GM18508 (cell line): ENCODE data around the gene FAM120C.

Experiments
- ATAC-seq: cut with Tn5 transposase; IDR thresholded peaks from one replicate; pipeline ENCODE4 v1.9.1; 2021; ENCODE audit warnings: moderate number of reproducible peaks; ENCODE audit not compliant: insufficient read depth, unreplicated experiment

Gene FAM120C, protein sequence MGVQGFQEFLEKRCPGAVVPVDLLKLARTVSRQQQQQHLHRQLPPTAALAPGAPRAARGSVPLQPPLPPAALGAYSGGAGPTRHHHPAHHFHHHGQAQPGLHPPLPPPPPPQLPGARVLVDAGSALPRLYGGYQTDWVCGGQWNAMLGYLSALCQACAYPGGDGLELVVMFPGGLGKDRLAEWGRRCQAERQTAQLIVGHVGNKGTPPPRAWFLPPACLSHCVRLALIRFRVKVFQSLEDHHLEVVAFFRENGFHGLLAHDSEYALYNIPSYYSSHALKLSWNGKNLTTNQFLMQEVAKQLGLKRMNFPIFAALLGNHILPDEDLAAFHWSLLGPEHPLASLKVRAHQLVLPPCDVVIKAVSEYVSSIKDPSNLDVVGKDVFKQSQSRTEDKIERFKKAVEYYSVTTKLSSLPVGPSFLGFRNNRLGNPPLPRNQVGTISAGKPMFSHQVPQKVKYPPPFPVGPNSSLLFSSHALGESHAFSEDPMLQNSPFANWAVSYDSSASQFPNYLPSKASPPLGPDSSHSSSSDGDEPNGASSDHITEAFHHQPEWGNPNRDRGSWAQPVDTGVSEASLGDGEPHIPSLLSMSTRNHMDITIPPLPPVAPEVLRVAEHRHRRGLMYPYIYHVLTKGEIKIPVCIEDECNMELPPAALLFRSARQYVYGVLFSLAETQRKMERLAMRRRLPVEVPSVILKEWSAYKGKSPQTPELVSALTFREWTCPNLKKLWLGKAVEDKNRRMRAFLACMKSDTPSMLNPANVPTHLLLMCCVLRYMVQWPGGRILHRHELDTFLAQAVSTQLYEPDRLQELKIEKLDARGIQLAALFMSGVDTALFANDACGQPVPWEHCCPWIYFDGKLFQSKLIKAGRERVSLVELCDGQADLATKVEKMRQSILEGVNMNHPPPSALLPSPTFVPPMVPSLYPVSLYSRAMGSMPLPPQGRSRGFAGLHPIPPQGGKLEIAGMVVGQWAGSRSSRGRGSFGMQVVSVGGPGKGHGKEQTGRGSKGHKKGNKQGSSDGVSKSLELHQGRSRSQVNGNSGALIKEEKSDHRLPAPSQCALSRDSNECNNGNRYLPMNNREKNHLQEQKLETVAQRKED

DNA sequence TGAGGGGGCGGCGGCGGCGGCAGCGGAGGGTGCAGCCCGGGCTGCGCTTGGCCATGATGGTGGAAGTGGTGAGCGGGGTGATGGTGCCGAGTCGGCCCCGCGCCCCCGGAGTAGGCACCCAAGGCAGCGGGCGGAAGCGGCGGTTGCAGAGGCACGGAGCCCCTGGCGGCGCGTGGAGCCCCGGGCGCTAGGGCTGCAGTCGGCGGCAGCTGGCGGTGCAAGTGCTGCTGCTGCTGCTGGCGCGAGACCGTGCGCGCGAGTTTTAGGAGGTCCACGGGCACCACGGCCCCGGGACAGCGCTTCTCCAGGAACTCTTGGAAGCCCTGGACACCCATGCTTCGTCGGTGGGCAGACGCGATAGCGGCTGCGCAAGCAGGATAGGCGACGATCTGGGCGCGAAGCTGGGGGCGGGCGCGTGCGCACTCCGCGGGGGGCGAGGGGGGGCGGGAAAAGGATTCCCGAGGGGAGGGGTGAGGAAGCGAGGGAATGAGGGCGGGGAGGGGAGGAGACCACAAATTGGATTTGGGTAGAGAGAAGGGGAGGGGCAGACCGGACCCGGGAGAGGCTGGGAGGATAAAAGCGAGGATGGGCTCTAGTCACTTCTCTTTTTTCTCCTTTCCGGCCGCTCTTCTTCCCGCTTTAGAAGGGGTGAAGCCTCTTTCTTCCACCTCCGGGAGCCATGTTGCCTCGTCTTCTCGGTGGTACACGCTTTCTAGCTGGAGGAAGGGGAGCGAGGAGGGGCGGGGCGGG is at the start of gene FAM120C:
FAM120C (minus strand) TSS at position 391 of the 750 bp plus-strand sequence; CDS start at position 335, 56 bp downstream.
- ATAC-seq: no peak

DNA sequence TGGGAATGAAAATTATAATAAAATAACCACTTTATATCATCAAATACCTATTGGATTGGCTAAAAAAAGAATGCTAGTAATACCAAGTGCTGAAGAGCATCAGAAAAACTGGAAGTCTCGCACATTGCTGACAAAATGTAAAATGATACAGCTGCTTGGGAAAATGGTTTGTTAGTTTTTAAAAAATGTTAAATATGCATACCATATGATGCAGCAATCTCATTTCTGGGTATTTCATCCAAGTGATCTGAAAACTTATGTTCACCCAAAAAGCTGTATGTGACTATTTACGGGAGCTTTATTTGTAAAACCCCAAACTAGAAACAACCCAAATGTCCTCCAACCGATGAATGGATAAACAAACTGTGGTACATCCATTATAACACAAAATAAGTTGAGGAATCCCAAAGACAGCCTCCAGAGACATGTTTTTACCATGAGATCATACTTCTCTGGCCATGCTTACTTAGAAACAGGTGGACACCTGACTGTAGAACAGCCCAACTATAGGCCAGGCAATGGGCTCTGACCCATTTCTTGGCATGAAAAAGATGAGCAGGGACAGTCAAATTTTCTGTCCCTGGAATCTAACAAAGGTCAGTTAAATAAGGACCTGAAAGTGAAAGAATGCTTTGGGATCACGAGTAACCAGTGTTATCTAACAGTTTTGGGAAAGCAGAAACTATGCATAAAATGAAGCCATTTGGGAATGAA is 47.5 kb upstream of the FAM120C start:
- ATAC-seq: no peak

DNA sequence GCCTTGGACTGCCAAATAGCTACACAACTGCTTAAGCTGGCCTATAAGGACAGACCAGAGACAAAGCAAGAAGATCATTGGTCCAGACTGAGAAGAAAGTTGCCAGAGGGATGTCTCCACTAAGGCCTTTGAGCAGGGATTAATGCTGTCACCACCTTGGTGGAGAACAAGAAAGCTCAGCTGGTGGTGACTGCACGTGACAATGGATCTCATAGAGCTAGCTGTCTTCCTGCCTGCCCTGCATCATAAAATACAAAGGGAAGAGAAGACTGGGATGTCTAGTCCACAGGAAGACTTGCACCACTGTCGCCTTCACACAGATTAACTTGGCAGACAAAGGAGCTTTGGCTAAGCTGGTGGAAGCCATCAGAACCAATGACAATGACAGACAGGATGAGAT is 40.5 kb upstream of the FAM120C start:
- ATAC-seq: no peak

DNA sequence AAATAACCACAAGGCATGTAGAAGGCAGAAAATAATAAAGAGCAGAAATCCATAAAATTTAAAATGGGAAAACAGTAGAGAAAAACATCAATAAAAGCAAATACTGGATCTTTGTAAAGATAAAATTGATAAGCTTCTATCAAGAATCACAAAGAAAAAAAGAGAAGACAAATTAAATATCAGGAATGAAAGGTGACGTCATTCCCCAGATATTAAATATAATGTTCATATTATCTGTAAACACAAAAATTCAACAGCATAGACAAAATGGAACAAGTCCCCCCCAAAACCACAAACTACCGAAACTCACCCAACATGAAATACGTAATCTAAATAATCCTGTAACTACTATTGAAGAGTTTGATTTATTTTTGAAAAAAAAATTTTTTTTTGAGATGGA is 30.5 kb upstream of the FAM120C start:
- no peak for ATAC-seq

DNA sequence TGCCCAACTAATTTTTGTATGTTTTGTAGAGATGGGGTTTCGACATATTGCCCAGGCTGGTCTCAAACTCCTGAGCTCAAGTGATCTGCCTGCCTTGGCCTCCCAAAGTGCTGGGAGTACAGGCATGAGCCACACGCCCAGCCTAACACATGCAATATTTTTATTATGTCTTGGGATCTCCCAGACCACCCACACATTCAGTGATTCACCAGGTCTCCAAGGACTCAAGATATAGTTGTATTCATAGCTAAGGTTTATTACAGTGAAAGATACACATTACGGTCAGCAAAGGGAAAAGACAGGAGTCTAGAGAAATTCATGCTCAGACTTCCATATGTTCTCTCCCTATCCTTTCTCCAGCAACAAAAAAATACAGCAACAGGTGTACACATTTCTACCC is 25.5 kb upstream of the FAM120C start:
- no peak for ATAC-seq

DNA sequence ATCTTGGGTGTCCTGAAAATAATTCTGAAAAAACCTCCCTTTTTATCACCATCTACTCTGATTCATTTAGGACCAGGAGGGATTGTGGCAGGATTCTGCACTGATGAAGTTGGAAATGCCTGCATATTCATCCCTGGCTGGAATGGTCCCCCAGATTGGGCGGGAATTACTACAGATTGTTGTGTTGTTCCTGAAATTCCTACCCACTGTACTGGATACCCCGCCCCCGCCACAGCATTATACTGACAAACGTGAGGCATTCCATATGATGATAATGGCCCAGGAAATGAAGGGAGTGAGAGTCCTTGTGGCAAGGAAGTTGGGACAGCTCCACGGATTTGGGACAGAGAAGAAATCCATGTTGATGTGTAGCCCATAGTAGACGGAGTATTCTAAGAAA is 15.2 kb upstream of the FAM120C start:
- no peak for ATAC-seq

DNA sequence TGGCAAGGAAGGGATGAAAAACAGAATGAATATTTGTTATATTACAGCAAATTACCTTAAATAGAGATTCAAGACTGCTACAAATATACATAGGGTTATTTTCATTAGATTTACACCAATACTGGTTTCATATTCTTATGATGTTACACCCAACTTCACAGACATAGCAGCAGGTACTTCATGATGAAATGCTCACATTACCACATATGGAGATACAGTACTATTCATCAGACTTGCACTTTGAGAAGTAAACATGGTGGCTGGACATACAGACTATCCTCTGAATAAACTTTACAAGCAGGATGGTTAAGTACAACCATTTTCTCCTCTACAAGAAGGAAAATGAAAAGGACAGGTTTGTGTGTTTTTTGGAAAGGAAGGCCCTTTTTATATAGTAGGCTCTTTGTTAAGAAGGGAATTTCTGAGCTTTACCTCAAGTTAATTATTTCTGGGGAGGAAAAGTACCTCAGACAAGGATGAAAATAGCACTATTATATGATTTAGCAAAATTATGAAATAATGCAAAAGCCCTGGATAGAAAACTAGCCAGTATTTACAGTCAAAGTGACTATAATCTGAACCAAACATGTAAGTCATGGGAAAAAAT is 12.0 kb upstream of the FAM120C start:
- ATAC-seq: peak; percentile 40

DNA sequence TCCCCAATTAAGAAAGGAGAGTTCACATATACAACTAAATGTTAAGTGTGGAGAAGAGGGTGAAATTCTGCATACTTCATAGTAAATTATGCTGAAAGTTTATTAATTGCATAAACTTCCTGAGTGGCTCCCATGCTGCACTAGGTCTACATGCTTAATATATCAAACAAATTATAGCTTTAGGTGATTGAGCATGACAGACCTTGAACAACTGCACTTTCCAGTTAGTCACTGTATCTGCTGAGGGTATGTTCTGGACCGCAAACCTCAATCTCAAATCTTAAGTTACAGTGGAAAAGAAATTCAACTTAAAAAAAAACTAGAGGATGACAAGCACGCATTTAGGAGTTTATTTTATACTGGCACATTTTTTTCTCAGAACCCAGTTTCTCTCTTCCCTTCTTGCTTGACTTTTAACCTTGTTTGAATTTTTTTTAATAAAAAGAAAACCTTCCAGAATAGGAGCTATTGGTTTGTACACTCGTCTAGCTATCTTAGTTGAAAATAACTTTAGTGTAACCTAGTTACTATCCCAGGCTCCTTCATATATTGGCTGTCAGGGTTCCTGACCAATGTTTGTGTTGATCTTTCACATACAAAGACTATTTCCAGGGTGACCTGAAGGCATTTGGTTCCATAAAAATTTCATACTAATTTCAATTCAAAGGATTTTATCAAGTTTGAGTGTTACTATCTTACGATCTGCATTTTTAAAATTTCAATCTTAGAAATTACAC is 10.2 kb upstream of the FAM120C start:
- no peak for ATAC-seq

DNA sequence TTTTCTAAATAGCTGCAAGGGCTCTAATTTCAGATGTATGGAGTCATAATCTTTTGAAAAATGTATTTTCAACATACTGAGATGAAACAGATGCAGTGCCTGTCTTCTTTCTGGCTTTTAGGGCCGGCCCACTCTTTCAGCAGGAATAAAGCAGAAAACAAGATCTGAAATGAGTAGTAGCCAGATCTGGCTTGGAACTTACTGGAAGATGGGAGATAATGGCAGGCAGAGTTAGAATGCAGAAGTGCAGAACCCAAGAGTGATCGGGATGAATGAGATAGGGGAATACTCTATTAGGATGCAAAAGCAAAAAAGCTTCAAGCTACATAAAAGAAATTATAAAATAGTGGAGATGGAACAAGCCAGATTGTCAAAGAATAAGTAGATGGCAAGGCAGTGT is 1.4 kb upstream of the FAM120C start:
- no peak for ATAC-seq

DNA sequence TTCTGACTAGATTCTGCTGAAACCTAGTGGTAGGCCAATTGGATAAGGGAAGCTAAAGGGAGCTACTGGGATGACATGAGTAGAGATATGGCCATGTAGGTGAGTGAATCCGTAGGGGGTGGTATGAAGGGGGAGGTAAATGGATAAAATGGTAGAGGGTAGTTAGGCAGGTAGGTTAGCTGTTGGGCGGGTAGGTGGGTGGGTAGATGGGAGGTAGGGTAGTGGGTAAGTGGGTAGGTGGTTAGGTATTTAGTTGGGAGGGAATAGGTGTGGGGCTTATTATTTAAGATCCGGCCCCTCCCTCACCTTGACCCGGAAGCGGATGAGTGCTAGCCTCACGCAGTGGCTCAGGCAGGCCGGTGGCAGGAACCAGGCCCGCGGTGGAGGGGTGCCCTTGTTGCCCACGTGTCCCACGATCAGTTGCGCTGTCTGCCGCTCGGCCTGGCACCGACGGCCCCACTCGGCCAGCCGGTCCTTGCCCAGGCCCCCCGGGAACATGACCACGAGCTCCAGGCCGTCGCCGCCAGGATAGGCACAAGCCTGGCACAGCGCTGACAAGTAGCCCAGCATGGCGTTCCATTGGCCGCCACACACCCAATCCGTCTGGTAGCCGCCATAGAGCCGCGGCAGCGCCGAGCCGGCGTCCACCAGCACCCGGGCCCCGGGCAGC is 725 bp downstream of the FAM120C start:
- no peak for ATAC-seq

DNA sequence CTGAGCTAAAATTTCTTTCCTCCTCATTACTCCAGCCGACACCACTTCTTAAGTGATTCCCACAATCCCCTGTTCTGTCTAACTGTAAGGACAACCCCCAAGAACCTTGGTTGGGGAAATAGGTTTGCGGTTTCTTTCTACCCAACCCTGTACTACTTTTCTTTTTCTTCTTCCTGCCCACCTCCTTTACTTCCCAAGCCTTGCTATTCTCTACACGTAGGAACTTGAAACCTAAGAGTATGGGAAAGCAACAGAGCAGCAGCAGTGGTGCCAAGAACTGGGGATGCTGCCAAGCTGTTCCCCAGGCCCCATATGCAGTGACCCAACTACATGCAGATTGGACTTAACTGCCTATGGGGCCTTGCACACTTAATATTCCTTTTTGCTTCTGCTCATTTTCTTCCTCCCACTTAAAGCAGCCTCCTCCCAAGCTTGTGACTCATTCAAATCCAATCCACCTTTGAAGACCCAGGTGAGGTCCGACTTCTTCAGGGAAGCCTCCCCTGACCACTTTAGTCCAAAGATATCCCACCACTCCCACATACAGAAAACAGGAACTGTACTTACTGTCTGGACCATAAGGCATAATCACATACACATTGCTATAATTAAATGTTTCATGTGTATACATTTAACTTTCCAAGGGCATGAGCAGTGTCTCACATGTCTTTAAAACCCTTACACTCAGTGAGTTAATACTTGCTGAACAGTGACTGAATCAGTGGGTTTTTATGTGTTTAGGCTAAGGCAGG is 1.7 kb downstream of the FAM120C start:
- ATAC-seq: no peak

DNA sequence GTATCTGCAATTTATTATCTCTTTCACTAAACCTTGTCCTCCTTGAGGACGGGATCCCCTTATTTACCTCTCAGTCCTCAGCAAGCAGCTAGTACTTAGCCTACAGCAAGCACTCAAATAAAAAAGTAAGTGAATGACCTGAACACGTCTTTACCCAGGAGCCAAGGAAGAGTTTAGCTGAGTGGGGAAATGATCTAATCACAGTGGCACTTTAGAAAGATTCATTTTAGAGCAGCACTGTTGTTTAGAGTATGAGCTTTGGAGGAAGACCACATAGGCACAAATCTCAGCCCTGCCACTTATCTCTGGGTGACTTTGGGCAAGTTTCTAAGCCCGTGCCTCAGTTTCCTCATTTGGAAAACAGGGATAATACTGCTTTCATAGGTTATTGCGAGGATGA is 2.7 kb downstream of the FAM120C start:
- no peak for ATAC-seq

DNA sequence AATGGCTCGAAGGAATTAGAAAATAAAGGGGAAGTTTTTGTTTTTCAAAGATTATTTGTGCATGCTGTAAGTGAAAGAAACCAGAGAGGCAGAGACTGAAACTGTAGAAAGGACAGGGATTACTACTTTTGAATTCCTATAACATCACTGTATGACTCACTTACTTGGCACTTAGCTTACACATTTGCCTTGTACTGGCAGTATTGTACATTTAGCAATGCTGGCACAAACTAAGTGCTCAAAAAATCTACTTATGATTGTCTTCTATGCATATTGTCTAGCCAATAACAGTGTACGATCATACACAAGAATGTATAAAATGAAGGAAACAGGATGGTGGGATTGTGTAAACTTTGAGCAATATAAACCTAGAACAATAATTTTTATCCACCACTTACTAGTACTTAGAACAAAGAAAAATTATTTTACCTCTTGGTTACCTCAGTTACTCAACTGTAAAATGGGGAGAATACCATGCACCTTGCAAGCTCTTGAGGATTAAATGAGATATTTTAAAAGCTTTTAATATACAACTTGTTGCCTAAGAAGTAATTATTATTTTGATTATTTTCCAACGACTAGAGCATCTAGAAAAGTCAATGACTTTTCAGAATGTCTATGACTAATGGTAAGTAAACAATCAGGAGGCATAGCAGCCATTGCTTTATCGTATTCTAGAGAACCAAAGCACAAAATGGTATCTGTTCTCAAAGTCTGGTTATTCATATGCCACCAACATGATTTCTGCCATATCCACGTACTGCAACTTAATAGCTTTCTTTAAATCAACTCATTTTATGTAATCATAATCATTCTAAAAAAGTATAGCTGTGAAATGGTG is 4.7 kb downstream of the FAM120C start:
- no peak for ATAC-seq

DNA sequence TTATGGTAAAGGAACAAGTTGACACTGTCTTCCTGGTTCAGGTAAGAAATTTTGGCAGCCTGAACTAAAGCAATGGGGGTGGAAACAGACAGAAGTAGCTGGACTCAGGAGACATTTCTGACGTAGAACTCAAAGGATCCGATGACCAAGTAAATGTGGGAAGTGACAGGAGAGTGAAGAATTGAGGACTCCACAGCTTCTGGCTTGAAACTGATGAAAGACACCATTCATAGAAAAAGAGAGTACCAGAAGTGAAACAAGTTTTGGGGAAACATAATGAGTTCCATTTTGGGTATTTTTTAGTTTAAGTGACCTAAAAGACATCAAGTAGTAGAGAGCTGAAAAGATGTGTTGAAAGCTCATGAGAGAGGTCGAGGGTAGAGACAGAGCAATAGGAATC is 5.7 kb downstream of the FAM120C start:
- ATAC-seq: no peak

DNA sequence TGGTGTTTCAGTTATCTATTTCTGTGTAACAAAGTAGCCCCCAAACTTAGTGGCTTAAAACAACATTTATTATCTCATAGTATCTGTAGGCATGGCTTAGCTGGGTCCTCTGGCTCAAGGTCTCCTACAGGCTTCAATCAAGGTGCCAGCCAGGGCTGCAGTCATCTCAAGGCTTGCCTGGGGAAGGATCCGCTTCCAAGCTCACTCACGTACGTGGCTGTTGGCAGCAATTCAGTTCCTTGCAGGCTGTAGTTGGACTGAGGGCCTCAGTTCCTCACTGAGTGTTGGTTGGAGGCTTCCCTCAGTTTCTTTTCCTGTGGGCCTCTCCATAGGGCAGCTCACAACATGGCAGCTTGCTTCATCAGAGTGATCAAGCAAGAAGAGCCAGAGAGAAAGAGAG is 9.3 kb downstream of the FAM120C start:
- no peak for ATAC-seq

DNA sequence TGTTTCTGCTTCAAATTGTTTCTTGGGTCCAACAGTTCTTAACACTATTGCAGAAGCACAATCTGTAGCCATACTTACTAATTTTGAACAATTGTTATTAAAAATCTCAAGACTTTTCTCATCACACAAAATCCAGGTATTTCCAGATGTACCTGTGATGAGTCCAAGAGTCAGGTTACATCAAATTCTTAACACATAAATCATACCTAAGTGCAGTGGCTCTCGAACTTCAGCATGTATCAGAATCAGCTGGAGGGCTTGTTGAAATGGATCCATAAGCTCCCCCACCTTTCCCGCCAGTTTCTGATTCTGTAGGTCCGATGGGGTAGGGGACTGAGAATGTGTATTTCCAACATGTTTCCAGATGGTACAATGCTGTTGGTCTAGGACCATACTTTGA is 10.6 kb downstream of the FAM120C start:
- no peak for ATAC-seq
